HG03442 (cell line): ENCODE results near the gene TMEM95.

Experiments used
- ATAC-seq: cut with Tn5 transposase; IDR thresholded peaks from one replicate; pipeline ENCODE4 v1.9.1; 2021; ENCODE audit warnings: mild to moderate bottlenecking, moderate library complexity; ENCODE audit not compliant: unreplicated experiment

Gene TMEM95

DNA sequence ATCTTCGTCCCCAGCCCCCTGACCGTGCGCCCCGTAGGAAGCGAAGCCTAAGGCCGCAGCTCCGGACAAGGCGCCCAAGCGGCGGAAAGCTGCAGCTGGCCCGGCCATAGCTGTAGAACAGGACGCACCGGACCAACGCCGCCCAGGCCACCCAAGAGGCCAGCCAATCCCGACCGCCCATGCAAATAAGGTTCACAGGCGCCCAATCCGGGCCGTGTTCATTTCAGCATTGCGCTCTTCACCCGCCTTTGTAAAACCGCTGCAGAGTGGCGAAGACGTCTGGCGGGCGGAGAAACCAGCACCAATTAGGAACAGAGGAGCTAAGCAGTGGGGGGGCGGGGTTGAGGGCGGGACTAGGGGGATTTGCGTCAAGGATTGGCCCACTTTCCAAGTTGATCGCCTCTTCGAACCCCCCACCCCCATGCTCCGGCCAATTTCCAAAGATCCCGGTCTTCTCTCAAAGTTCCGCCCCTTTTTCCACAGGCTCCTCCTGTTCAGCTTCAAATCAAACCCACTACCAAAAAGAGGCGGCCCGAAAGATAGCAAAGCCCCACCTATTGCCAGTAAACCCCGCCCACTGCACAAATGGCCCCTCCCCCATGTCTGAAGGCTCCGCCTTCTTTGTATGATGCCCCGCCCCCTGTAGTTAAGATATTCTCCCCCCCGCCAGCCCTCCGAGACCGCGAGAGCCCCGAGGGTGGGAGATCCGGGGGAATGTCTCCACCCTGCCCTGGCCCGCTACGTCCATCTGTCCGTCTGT is 49.2 kb downstream of the TMEM95 start, which contains the start of gene TMEM256:
TMEM256 (minus strand) TSS at position 121 of the 760 bp plus-strand sequence; CDS start at position 108, 13 bp downstream.
- peak; percentile 88 for ATAC-seq

- no peak for ATAC-seq
These were observed 49.9 kb downstream of the TMEM95 start for GRCh38 chr17:7404737-7405349.

GRCh38 chr17:7405350-7406234 is 50.6 kb downstream of the TMEM95 start:
- ATAC-seq = no peak

GRCh38 chr17:7406235-7406825 is 51.4 kb downstream of the TMEM95 start:
- ATAC-seq = no peak
